ENCODE results near the gene RFX1. TPM values are rescaled to one million over a fixed set of nuclear protein-coding genes. Genes with fewer than 3 reads are reported as not detected.

The RFX1 gene
- total and polyA plus RNA-seq, 4 donors: 1.8 to 5.6 (median 3.5) TPM

GRCh38 chr19:13966684-13967128, 39.4 kb downstream of the RFX1 start:
- no peak overlapping the region for H3K27ac ChIP-seq (ENCODE audit: low read depth in 1 of 2, low read length in 2 of 2)
- DNase-seq (ENCODE audit: low spot score): no peak
- peaks cover 27 to 69% (median 32%) of the 10 kb centered on the region in 4 donors for H3K36me3 ChIP-seq (ENCODE audit: control insufficient read depth in 4 of 4, insufficient read depth in 3 of 4, low read depth in 1 of 4, low read length in 3 of 4)
- WGBS: 96% methylated on average over 14 of the region's 14 CpGs
- H3K4me3 ChIP-seq (ENCODE audit: low read depth in 1 of 3, low read length in 3 of 3): no peak overlapping the region
- H3K4me1 ChIP-seq (ENCODE audit: control insufficient read depth in 4 of 4, insufficient read depth in 4 of 4, low read length in 3 of 4): no peaks in the 10 kb centered on the region
- H3K9ac ChIP-seq (ENCODE audit: low read depth in 1 of 2, low read length in 2 of 2): no peak overlapping the region
- no peaks in the 10 kb centered on the region for H3K27me3 ChIP-seq (ENCODE audit: control insufficient read depth in 4 of 4, insufficient read depth in 4 of 4, low read length in 3 of 4)
- TF ChIP-seq MAX (IDR thresholded peaks at IDR 0.05) (no peak), CTCF (IDR thresholded peaks at IDR 0.05; ENCODE audit: low read depth, low read length, missing input control) (no peak), FOXA2 (IDR thresholded peaks at IDR 0.05) (no peak), EGR1 (IDR thresholded peaks at IDR 0.05; ENCODE audit: low read depth in 2 of 2) (no peak), ZBTB33 (IDR thresholded peaks at IDR 0.05) (no peak), SP1 (IDR thresholded peaks at IDR 0.05) (no peak), RAD21 (IDR thresholded peaks at IDR 0.05) (no peak), YY1 (IDR thresholded peaks at IDR 0.05) (no peak), NR2F2 (IDR thresholded peaks at IDR 0.05) (no peak), FOXA1 (IDR thresholded peaks at IDR 0.05) (no peak), TAF1 (conservative IDR thresholded peaks at IDR 0.05) (no peak), HNF4G (IDR thresholded peaks at IDR 0.05) (no peak), REST (IDR thresholded peaks at IDR 0.05) (no peak), RXRA (IDR thresholded peaks at IDR 0.05) (no peak), JUND (IDR thresholded peaks at IDR 0.05) (no peak), GABPA (IDR thresholded peaks at IDR 0.05 in 1 of 2, conservative IDR thresholded peaks at IDR 0.05 in 1 of 2) (no peak)
- H3K9me3 ChIP-seq (ENCODE audit: control insufficient read depth in 4 of 4, low read length in 3 of 4): no peaks in the 10 kb centered on the region

Measured in liver (tissue), 9 donors.